ENCODE results near the gene STK25. TPM values are rescaled to one million over a fixed set of nuclear protein-coding genes. Genes with fewer than 3 reads are reported as not detected.

Gene STK25
- total and polyA plus RNA-seq, 10 of the 15 experiments (the other 5 are each of a cell fraction or from before 2014, with no cell fraction given), result 6.0 to 154 (median 89.3) TPM

DNA sequence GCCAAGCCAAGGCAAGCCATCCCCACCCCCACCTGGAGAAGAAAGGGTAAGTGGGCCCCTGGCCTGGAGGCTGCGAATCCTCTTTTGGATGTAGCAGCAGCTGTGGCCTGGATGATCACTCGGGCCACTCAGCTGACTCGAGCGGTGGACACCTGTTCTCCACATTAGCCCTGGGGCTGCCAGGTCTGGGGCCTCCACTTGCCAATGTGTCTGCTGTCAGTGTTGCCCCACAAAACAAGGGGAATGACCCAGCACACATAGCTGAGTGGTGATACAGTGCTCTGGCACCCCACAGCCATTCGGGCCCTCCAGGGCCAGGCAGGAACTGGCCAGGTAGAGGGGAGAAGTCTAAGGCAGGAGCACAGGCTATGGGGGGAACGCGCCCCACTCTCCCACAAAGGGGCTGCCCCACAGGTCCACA lies 2.6 kb downstream of the STK25 start:
- no peak overlapping the region for H3K27ac ChIP-seq (ENCODE audit: control insufficient read depth, insufficient read depth)
- RAD21 ChIA-PET (ENCODE audit: unreplicated experiment), result no interaction called here
- CTCF ChIA-PET, result no interaction called here
- H2AFZ ChIP-seq (ENCODE audit: control insufficient read depth, low read depth, low read length), result no peak overlapping the region
- no peak for TF ChIP-seq IRF4 (IDR thresholded peaks at IDR 0.05; ENCODE audit: low read depth, low read length)
- no peak for TF ChIP-seq TCF3 (IDR thresholded peaks at IDR 0.05; ENCODE audit: borderline replicate concordance, insufficient read depth, low read depth, low read length)
- TF ChIP-seq, protein P1, sequence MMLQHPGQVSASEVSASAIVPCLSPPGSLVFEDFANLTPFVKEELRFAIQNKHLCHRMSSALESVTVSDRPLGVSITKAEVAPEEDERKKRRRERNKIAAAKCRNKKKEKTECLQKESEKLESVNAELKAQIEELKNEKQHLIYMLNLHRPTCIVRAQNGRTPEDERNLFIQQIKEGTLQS (IDR thresholded peaks at IDR 0.05; ENCODE audit: borderline replicate concordance, extremely low read depth, low read depth, low read length), result no peak
- TF ChIP-seq CREM (IDR thresholded peaks at IDR 0.05; ENCODE audit: low read depth), result no peak
- no peak for TF ChIP-seq CEBPB (IDR thresholded peaks at IDR 0.05; ENCODE audit: borderline replicate concordance in 1 of 2, low read depth in 2 of 2, low read length in 2 of 2)
- TF ChIP-seq NFIC (IDR thresholded peaks at IDR 0.05; ENCODE audit: low read depth, low read length), result no peak
- no peak for TF ChIP-seq RB1 (IDR thresholded peaks at IDR 0.05; ENCODE audit: borderline replicate concordance)
- TF ChIP-seq SRF (IDR thresholded peaks at IDR 0.05; ENCODE audit: low read depth in 2 of 2, low read length in 2 of 2), result no peak
- intact Hi-C loops (cut with micrococcal nuclease; ENCODE audit: unreplicated experiment), result loop anchor here (5.0 kb wide), 2 partner anchors 107 to 148 kb away; partner anchors contain the start of gene FARP2
- peak overlapping the region; percentile 60; the same call in 1 of the 2 replicates for H3K4me2 ChIP-seq (ENCODE audit: control insufficient read depth, insufficient read depth)
- no peaks in the 10 kb centered on the region for H3K9me3 ChIP-seq (replicated peaks; ENCODE audit: control insufficient read depth, insufficient read depth, low read length)
- FAIRE-seq (no peak), ATAC-seq (no peak), DNase-seq (ENCODE audit: low read depth, low spot score) (no peak)
- SMC1A ChIA-PET (ENCODE audit: uncharacterized antibody, unreplicated experiment), result interaction anchor here (2.0 kb wide), 1 partner anchor 10 kb away, joined by 7 read pairs; no protein-coding TSS in a partner anchor
- peak overlapping the region; percentile 22; the same call in 1 of the 2 replicates for H3K9ac ChIP-seq (ENCODE audit: control insufficient read depth, insufficient read depth, low read length)
- in situ Hi-C loops (cut with MboI), result no loop called here
- H3K79me2 ChIP-seq (ENCODE audit: control insufficient read depth, insufficient read depth, low read length), result peaks cover 33% of the 10 kb centered on the region
- POLR2A ChIA-PET, result no interaction called here
- no peaks in the 10 kb centered on the region for H3K27me3 ChIP-seq (replicated peaks in 1 of 2; ENCODE audit: control insufficient read depth in 2 of 2, insufficient read depth in 2 of 2, low read length in 1 of 2)
- no TSS peak for BruUV-seq (replicated peaks)
- peaks cover 2% of the 10 kb centered on the region; the same call in 1 of the 2 replicates for H4K20me1 ChIP-seq (ENCODE audit: control insufficient read depth, insufficient read depth)
- WGBS (ENCODE audit: insufficient coverage, insufficient replicate concordance, low lambda C conversion rate, missing lambda C conversion rate), result 97% methylated on average over 7 of the region's 7 CpGs
- H3K4me3 ChIP-seq, result no peak overlapping the region
- H3K4me1 ChIP-seq (ENCODE audit: control insufficient read depth, insufficient read depth, low read length), result peaks cover 16% of the 10 kb centered on the region
- peaks cover 0 to 4% of the 10 kb centered on the region in 2 experiments; a peak in 3 of 4 replicates for H3K36me3 ChIP-seq (ENCODE audit: control insufficient read depth in 2 of 2, insufficient read depth in 2 of 2, low read length in 1 of 2)
